WTC11 (cell line): ENCODE measurements around the gene MEDAG.

Experiments used
- CREM ChIP-seq: sonication (generic); formaldehyde crosslinking; IDR thresholded peaks from 2 replicates; pipeline ENCODE4 v1.8.1; 2022; ENCODE audit warnings: mild to moderate bottlenecking, missing genetic modification reagents, moderate library complexity
- ZBTB21 ChIP-seq: sonication (generic); formaldehyde crosslinking; IDR thresholded peaks from 2 replicates; pipeline ENCODE4 v1.8.1; 2023; ENCODE audit warnings: mild to moderate bottlenecking, missing genetic modification reagents, borderline replicate concordance
- ZNF416 ChIP-seq: fragments of 250-450 bp; sonication (Bioruptor Pico); IDR thresholded peaks from 2 replicates; pipeline ENCODE4 v1.9.0; 2021; ENCODE audit warnings: mild to moderate bottlenecking, inconsistent platforms
- TF ChIP-seq, protein P1 (sequence below): sonication (generic); formaldehyde crosslinking; IDR thresholded peaks from 2 replicates; pipeline ENCODE4 v1.8.1; 2023; ENCODE audit warnings: mild to moderate bottlenecking, missing genetic modification reagents
- TF ChIP-seq, protein P2 (sequence below): fragments of 200-600 bp; IDR thresholded peaks from 2 replicates; pipeline ENCODE4 v1.8.0; 2022; ENCODE audit warnings: antibody characterized with exemption
- TF ChIP-seq, protein P3 (sequence below): sonication (generic); formaldehyde crosslinking; IDR thresholded peaks from 2 replicates; pipeline ENCODE4 v1.8.1; 2023; ENCODE audit warnings: mild to moderate bottlenecking, missing genetic modification reagents
- TF ChIP-seq, protein P4 (sequence below): sonication (generic); formaldehyde crosslinking; IDR thresholded peaks from 2 replicates; pipeline ENCODE4 v1.8.1; 2022; ENCODE audit warnings: low read depth, missing genetic modification reagents, borderline replicate concordance
- TF ChIP-seq, protein P5 (sequence below): sonication (generic); formaldehyde crosslinking; conservative IDR thresholded peaks from 2 replicates; pipeline ENCODE4 v1.8.1; 2022; ENCODE audit warnings: mild to moderate bottlenecking, missing genetic modification reagents
- TF ChIP-seq, protein P6 (sequence below): sonication (generic); formaldehyde crosslinking; IDR thresholded peaks from 2 replicates; pipeline ENCODE4 v1.8.1; 2023; ENCODE audit warnings: mild to moderate bottlenecking, missing genetic modification reagents, moderate library complexity

DNA sequence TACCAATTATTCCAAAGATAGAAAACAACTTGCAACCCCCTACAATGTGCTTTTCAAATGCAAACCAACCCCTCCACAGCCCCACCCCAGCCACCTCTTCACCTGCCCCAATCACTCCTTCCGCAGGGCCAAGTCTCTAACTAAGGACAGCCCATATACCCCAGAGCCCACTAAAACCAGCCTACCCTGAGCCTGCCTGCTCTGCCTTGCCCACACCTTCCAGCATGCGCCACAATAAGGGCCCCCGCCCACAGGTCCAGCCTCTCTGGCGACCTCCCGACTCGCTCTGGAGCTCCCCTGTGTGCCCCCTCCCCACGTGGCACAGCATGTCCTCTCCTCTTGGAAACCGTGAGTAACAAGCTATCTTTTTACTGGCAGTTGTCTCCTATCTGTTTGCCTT is 42.8 kb upstream of the MEDAG start:
- TF ChIP-seq, protein P1, sequence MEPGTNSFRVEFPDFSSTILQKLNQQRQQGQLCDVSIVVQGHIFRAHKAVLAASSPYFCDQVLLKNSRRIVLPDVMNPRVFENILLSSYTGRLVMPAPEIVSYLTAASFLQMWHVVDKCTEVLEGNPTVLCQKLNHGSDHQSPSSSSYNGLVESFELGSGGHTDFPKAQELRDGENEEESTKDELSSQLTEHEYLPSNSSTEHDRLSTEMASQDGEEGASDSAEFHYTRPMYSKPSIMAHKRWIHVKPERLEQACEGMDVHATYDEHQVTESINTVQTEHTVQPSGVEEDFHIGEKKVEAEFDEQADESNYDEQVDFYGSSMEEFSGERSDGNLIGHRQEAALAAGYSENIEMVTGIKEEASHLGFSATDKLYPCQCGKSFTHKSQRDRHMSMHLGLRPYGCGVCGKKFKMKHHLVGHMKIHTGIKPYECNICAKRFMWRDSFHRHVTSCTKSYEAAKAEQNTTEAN (CRISPR knock-in tag): no peak
- TF ChIP-seq CREM (CRISPR knock-in tag): no peak
- TF ChIP-seq ZNF416 (CRISPR knock-in tag): no peak
- TF ChIP-seq, protein P2, sequence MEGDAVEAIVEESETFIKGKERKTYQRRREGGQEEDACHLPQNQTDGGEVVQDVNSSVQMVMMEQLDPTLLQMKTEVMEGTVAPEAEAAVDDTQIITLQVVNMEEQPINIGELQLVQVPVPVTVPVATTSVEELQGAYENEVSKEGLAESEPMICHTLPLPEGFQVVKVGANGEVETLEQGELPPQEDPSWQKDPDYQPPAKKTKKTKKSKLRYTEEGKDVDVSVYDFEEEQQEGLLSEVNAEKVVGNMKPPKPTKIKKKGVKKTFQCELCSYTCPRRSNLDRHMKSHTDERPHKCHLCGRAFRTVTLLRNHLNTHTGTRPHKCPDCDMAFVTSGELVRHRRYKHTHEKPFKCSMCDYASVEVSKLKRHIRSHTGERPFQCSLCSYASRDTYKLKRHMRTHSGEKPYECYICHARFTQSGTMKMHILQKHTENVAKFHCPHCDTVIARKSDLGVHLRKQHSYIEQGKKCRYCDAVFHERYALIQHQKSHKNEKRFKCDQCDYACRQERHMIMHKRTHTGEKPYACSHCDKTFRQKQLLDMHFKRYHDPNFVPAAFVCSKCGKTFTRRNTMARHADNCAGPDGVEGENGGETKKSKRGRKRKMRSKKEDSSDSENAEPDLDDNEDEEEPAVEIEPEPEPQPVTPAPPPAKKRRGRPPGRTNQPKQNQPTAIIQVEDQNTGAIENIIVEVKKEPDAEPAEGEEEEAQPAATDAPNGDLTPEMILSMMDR: no peak
- TF ChIP-seq, protein P3, sequence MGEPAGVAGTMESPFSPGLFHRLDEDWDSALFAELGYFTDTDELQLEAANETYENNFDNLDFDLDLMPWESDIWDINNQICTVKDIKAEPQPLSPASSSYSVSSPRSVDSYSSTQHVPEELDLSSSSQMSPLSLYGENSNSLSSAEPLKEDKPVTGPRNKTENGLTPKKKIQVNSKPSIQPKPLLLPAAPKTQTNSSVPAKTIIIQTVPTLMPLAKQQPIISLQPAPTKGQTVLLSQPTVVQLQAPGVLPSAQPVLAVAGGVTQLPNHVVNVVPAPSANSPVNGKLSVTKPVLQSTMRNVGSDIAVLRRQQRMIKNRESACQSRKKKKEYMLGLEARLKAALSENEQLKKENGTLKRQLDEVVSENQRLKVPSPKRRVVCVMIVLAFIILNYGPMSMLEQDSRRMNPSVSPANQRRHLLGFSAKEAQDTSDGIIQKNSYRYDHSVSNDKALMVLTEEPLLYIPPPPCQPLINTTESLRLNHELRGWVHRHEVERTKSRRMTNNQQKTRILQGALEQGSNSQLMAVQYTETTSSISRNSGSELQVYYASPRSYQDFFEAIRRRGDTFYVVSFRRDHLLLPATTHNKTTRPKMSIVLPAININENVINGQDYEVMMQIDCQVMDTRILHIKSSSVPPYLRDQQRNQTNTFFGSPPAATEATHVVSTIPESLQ (CRISPR knock-in tag): no peak
- TF ChIP-seq, protein P4, sequence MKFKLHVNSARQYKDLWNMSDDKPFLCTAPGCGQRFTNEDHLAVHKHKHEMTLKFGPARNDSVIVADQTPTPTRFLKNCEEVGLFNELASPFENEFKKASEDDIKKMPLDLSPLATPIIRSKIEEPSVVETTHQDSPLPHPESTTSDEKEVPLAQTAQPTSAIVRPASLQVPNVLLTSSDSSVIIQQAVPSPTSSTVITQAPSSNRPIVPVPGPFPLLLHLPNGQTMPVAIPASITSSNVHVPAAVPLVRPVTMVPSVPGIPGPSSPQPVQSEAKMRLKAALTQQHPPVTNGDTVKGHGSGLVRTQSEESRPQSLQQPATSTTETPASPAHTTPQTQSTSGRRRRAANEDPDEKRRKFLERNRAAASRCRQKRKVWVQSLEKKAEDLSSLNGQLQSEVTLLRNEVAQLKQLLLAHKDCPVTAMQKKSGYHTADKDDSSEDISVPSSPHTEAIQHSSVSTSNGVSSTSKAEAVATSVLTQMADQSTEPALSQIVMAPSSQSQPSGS (CRISPR knock-in tag): no peak
- no peak for TF ChIP-seq ZBTB21 (CRISPR knock-in tag)
- TF ChIP-seq, protein P5, sequence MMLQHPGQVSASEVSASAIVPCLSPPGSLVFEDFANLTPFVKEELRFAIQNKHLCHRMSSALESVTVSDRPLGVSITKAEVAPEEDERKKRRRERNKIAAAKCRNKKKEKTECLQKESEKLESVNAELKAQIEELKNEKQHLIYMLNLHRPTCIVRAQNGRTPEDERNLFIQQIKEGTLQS (CRISPR knock-in tag): no peak
- TF ChIP-seq, protein P6, sequence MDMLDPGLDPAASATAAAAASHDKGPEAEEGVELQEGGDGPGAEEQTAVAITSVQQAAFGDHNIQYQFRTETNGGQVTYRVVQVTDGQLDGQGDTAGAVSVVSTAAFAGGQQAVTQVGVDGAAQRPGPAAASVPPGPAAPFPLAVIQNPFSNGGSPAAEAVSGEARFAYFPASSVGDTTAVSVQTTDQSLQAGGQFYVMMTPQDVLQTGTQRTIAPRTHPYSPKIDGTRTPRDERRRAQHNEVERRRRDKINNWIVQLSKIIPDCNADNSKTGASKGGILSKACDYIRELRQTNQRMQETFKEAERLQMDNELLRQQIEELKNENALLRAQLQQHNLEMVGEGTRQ (CRISPR knock-in tag): no peak
